ENCODE measurements around the gene CAPN10. TPM values are rescaled to one million over a fixed set of nuclear protein-coding genes. Genes with fewer than 3 reads are reported as not detected.
"Not testable (repeated sequence)": the region's sequence is repeated elsewhere in the genome, so short reads cannot be mapped to it uniquely, and the experiment has no call there.

CAPN10 gene
- total RNA-seq, 1 donor from 2014 or later: 14.2 TPM

DNA sequence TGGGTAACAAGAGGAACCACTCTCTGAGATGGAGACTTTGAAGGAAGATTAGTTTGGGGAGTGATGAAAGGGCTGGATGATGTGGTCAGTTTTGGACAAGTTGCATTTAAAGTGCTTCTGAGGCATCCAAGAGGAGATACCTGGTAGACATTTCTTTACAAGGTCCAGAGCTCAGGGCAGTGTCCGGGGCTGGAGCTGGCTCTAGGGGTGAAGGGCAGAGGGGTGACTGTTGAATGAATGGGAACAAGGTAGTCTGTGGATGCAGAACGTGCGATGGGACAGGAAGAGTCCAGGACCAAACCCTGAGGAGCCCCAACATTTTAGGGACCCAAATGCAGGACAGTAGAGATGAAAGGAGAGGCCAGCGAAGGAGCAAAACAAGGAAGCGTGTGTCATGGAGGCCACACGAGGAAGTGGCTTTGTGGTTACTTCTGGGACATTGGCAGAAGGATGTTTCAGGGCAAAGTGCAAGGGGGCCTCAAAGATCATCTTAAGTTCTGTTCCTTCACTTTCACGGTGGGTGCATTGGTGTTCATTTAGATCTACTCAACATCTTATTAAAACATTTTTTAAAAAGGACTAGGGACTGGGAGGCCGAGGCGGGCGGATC, 25.2 kb downstream of the CAPN10 start:
- Histone ChIP-seq H3K27me3 (no peaks in the 10 kb centered on the region), H3K4me3 (no peak overlapping the region), H3K4me1 (no peaks in the 10 kb centered on the region), H3K36me3 (no peaks in the 10 kb centered on the region), H3K9me3 (no peaks in the 10 kb centered on the region), H3K27ac (no peak overlapping the region)
- no peak for DNase-seq (ENCODE audit: extremely low spot score in 2 of 2)
- TF ChIP-seq POLR2AphosphoS5 (IDR thresholded peaks at IDR 0.05; ENCODE audit: insufficient read depth in 1 of 2, low read depth in 1 of 2) (no peak), CTCF (IDR thresholded peaks at IDR 0.05) (no peak), POLR2A (IDR thresholded peaks at IDR 0.05) (no peak)
- intact Hi-C loops (cut with DNase I): no loop called here

- no peak overlapping the region for H3K4me3 ChIP-seq
- intact Hi-C loops (cut with DNase I): no loop called here
- H3K9me3 ChIP-seq: no peaks in the 10 kb centered on the region
- H3K36me3 ChIP-seq: no peaks in the 10 kb centered on the region
- TF ChIP-seq CTCF (IDR thresholded peaks at IDR 0.05) (no peak), POLR2A (IDR thresholded peaks at IDR 0.05) (no peak), POLR2AphosphoS5 (IDR thresholded peaks at IDR 0.05; ENCODE audit: insufficient read depth in 1 of 2, low read depth in 1 of 2) (no peak)
- no peaks in the 10 kb centered on the region for H3K27me3 ChIP-seq
- DNase-seq (ENCODE audit: extremely low spot score in 2 of 2): no peak
- no peaks in the 10 kb centered on the region for H3K4me1 ChIP-seq
- no peak overlapping the region for H3K27ac ChIP-seq
These were observed 27.2 kb downstream of the CAPN10 start for GRCh38 chr2:240613781-240614180.

- no peak for DNase-seq (ENCODE audit: extremely low spot score in 2 of 2)
- Histone ChIP-seq H3K4me3 (no peak overlapping the region), H3K4me1 (no peaks in the 10 kb centered on the region), H3K27me3 (no peaks in the 10 kb centered on the region), H3K9me3 (no peaks in the 10 kb centered on the region), H3K27ac (no peak overlapping the region), H3K36me3 (no peaks in the 10 kb centered on the region)
- no peak for TF ChIP-seq POLR2A (IDR thresholded peaks at IDR 0.05)
- TF ChIP-seq CTCF (IDR thresholded peaks at IDR 0.05): no peak
- TF ChIP-seq POLR2AphosphoS5 (IDR thresholded peaks at IDR 0.05; ENCODE audit: insufficient read depth in 1 of 2, low read depth in 1 of 2): no peak
- intact Hi-C loops (cut with DNase I): no loop called here
These were observed 27.9 kb downstream of the CAPN10 start for GRCh38 chr2:240614391-240614790.

DNA sequence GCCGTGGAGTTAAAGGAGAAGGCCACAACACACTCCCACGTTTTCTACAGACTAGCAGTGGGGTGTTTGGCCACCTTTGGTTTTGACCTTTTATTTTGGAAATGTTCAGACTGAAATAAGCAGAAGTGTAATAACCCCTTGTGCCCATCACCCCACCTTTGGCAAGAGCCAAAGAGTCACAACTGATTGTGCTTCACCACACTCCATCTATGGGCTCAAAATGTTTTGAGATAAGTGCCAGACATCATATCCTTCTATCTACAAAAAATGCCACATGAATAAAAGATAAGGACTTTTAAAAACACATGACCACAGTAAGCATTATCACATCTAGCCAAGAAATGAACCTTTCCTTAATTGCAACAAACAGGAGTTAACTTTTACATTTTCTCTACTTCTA, 28.9 kb downstream of the CAPN10 start:
- Histone ChIP-seq H3K4me3 (no peak overlapping the region), H3K36me3 (no peaks in the 10 kb centered on the region), H3K9me3 (no peaks in the 10 kb centered on the region), H3K27ac (no peak overlapping the region), H3K4me1 (no peaks in the 10 kb centered on the region), H3K27me3 (no peaks in the 10 kb centered on the region)
- TF ChIP-seq POLR2AphosphoS5 (IDR thresholded peaks at IDR 0.05; ENCODE audit: insufficient read depth in 1 of 2, low read depth in 1 of 2): no peak
- no peak for TF ChIP-seq CTCF (IDR thresholded peaks at IDR 0.05)
- TF ChIP-seq POLR2A (IDR thresholded peaks at IDR 0.05): no peak
- intact Hi-C loops (cut with DNase I): no loop called here
- DNase-seq (ENCODE audit: extremely low spot score in 2 of 2): no peak

DNA sequence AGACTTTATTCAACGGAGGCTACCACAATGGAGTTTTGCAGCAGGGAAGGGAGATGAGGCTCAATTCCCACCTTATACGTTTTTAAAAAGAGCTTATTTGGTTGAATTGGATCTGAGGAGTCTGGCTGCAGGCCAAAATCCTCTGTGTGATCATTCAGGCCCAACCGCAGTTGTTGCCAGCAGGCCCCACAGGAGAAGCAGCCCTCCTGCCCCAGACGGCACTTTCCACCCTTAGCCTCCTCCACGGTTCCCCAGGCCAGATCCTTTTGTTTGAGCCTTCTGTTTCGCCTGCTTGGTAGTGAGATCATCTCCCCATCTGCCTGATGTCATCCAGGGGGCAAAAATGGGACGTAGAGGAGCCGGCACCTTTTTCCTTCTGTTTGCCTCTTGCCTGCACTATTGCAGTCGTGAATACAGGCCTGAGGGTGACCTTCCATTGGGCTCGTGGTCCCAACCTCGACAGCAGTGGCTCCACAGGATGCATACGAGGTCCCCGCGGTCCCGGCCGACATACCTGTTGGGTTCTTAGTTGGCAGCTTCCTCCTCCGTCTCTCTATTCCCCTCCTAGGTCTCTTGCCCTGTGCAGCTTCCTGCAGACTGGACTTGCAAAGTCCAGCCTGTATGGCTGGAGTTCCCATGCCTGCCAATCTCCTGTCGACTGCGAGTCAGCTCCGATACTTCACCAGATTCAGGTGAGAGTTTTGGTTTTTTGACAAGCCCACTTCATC, 29.4 kb downstream of the CAPN10 start:
- no peaks in the 10 kb centered on the region for H3K27me3 ChIP-seq
- TF ChIP-seq CTCF (IDR thresholded peaks at IDR 0.05) (no peak), POLR2AphosphoS5 (IDR thresholded peaks at IDR 0.05; ENCODE audit: insufficient read depth in 1 of 2, low read depth in 1 of 2) (no peak), POLR2A (IDR thresholded peaks at IDR 0.05) (no peak)
- H3K9me3 ChIP-seq: no peaks in the 10 kb centered on the region
- no peaks in the 10 kb centered on the region for H3K36me3 ChIP-seq
- H3K4me3 ChIP-seq: no peak overlapping the region
- no peak overlapping the region for H3K27ac ChIP-seq
- H3K4me1 ChIP-seq: no peaks in the 10 kb centered on the region
- intact Hi-C loops (cut with DNase I): no loop called here
- no peak for DNase-seq (ENCODE audit: extremely low spot score in 2 of 2)

- H3K27me3 ChIP-seq; DNase-seq (ENCODE audit: extremely low spot score in 2 of 2); H3K9me3 ChIP-seq; intact Hi-C loops (cut with DNase I); H3K4me3 ChIP-seq; H3K27ac ChIP-seq; H3K4me1 ChIP-seq; H3K36me3 ChIP-seq: not testable (repeated sequence)
These were observed 30.5 kb downstream of the CAPN10 start for GRCh38 chr2:240616860-240617666.

All from vagina (tissue), 2 donors.